Nucleus accumbens (tissue), 56 donors: Measurements from ENCODE around the gene BORCS6.

ENCODE experiments used
- DNase-seq, 56 donors: peaks; one replicate each; lab custom pipeline; 2025; lab: John Stamatoyannopoulos, UW

Gene BORCS6

GRCh38 chr17:8146381-8147140 lies 43.4 kb downstream of the BORCS6 start:
- no peak for DNase-seq

- DNase-seq, result no peak
Measured at GRCh38 chr17:8145811-8146210, 44.2 kb downstream of the BORCS6 start.

- DNase-seq, result no peak
Measured at GRCh38 chr17:8144401-8145231, 45.4 kb downstream of the BORCS6 start.

- no peak for DNase-seq
Measured at GRCh38 chr17:8143581-8144400, 46.2 kb downstream of the BORCS6 start.

GRCh38 chr17:8142887-8143580 lies 46.9 kb downstream of the BORCS6 start:
- no peak for DNase-seq

- DNase-seq, result no peak
Measured at GRCh38 chr17:8142158-8142886, 47.7 kb downstream of the BORCS6 start.

GRCh38 chr17:8141741-8142140 lies 48.2 kb downstream of the BORCS6 start:
- DNase-seq, result no peak

- DNase-seq, result no peak
Measured at GRCh38 chr17:8141045-8141444, 48.9 kb downstream of the BORCS6 start.

- DNase-seq, result no peak
Measured at GRCh38 chr17:8140065-8141029, 49.6 kb downstream of the BORCS6 start.

- DNase-seq, result peak in 55 of 56 donors; percentile 55 to 98 (median 89)
Measured at GRCh38 chr17:8138672-8139371, 51.2 kb downstream of the BORCS6 start.

GRCh38 chr17:8138374-8138671 lies 51.7 kb downstream of the BORCS6 start:
- DNase-seq, result no peak
